ENCODE measurements around the gene SAMD4A.

Gene SAMD4A

GRCh38 chr14:54784657-54785056 lies 217.7 kb downstream of the SAMD4A start:
- Mint-ChIP-seq H3K9me3 (no peaks in the 10 kb centered on the region), H3K27ac (no peak overlapping the region), H3K4me3 (no peak overlapping the region), H3K27me3 (ENCODE audit: low read depth, poor library complexity) (peaks cover 6% of the 10 kb centered on the region), H3K36me3 (ENCODE audit: low read depth) (no peaks in the 10 kb centered on the region), H3K4me1 (peaks cover 15% of the 10 kb centered on the region)
- no peak for DNase-seq
- TF ChIP-seq CTCF (IDR thresholded peaks at IDR 0.05): no peak

- DNase-seq: no peak
- Mint-ChIP-seq H3K9me3 (no peaks in the 10 kb centered on the region), H3K4me3 (no peak overlapping the region), H3K4me1 (peaks cover 17% of the 10 kb centered on the region), H3K27me3 (ENCODE audit: low read depth, poor library complexity) (peaks cover 8% of the 10 kb centered on the region), H3K27ac (no peak overlapping the region), H3K36me3 (ENCODE audit: low read depth) (no peaks in the 10 kb centered on the region)
- no peak for TF ChIP-seq CTCF (IDR thresholded peaks at IDR 0.05)
Observed at GRCh38 chr14:54785136-54785777, 218.3 kb downstream of the SAMD4A start.

GRCh38 chr14:54785778-54786770 lies 219.1 kb downstream of the SAMD4A start:
- Mint-ChIP-seq H3K27ac (no peak overlapping the region), H3K9me3 (no peaks in the 10 kb centered on the region), H3K4me3 (no peak overlapping the region), H3K4me1 (peaks cover 24% of the 10 kb centered on the region), H3K27me3 (ENCODE audit: low read depth, poor library complexity) (peaks cover 8% of the 10 kb centered on the region), H3K36me3 (ENCODE audit: low read depth) (no peaks in the 10 kb centered on the region)
- DNase-seq: no peak
- TF ChIP-seq CTCF (IDR thresholded peaks at IDR 0.05): no peak

- no peak for TF ChIP-seq CTCF (IDR thresholded peaks at IDR 0.05)
- H3K36me3 Mint-ChIP-seq (ENCODE audit: low read depth): no peaks in the 10 kb centered on the region
- H3K4me3 Mint-ChIP-seq: no peak overlapping the region
- H3K9me3 Mint-ChIP-seq: no peaks in the 10 kb centered on the region
- peaks cover 26% of the 10 kb centered on the region for H3K4me1 Mint-ChIP-seq
- no peak for DNase-seq
- peak overlapping the region; percentile 23 for H3K27ac Mint-ChIP-seq
- peaks cover 8% of the 10 kb centered on the region for H3K27me3 Mint-ChIP-seq (ENCODE audit: low read depth, poor library complexity)
Observed at GRCh38 chr14:54786838-54787237, 219.9 kb downstream of the SAMD4A start.

GRCh38 chr14:54787261-54787660 lies 220.3 kb downstream of the SAMD4A start:
- Mint-ChIP-seq H3K9me3 (no peaks in the 10 kb centered on the region), H3K36me3 (ENCODE audit: low read depth) (no peaks in the 10 kb centered on the region), H3K27ac (no peak overlapping the region), H3K4me1 (peaks cover 26% of the 10 kb centered on the region), H3K27me3 (ENCODE audit: low read depth, poor library complexity) (peaks cover 8% of the 10 kb centered on the region), H3K4me3 (no peak overlapping the region)
- TF ChIP-seq CTCF (IDR thresholded peaks at IDR 0.05): no peak
- no peak for DNase-seq

Measured in nephron progenitor cell (in vitro differentiated cells).